IPS-20b (cell line): Measurements from ENCODE around the gene CEND1.

Experiments
- H3K27ac ChIP-seq: one replicate; pipeline ENCODE4 v1.5.1; 2013; ENCODE audit warnings: low read length
- H3K27me3 ChIP-seq: 2 replicates; pipeline ENCODE4 v1.6.1; 2013; ENCODE audit warnings: mild to moderate bottlenecking, low read length, inconsistent platforms; ENCODE audit not compliant: insufficient read depth
- H3K36me3 ChIP-seq: 2 replicates; pipeline ENCODE4 v1.6.1; 2013; ENCODE audit warnings: low read depth, mild to moderate bottlenecking, inconsistent platforms, low read length, moderate library complexity; ENCODE audit not compliant: insufficient read depth
- H3K4me1 ChIP-seq: 2 replicates; pipeline ENCODE4 v1.6.1; 2013; ENCODE audit warnings: mild to moderate bottlenecking, control low read depth, inconsistent platforms, low read length, moderate library complexity; ENCODE audit not compliant: insufficient read depth
- H3K4me3 ChIP-seq: 2 replicates; pipeline ENCODE4 v1.5.1; 2013; ENCODE audit warnings: mild to moderate bottlenecking, low read length, inconsistent platforms
- H3K9ac ChIP-seq: 2 replicates; pipeline ENCODE4 v1.6.1; 2013; ENCODE audit warnings: low read depth, mild to moderate bottlenecking, inconsistent platforms, low read length, moderate library complexity
- H3K9me3 ChIP-seq: 2 replicates; pipeline ENCODE4 v1.6.1; 2013; ENCODE audit warnings: mild to moderate bottlenecking, low read depth, low read length, inconsistent platforms; ENCODE audit not compliant: insufficient read depth

Gene CEND1

GRCh38 chr11:770642-771616, 19.0 kb downstream of the CEND1 start:
- Histone ChIP-seq H3K9ac (no peak overlapping the region), H3K36me3 (peaks cover 46% of the 10 kb centered on the region), H3K27me3 (no peaks in the 10 kb centered on the region), H3K9me3 (no peaks in the 10 kb centered on the region), H3K4me1 (peaks cover 6% of the 10 kb centered on the region), H3K4me3 (no peak overlapping the region), H3K27ac (no peak overlapping the region)

- H3K36me3 ChIP-seq = peaks cover 53% of the 10 kb centered on the region
Observed at GRCh38 chr11:769887-770641, 19.8 kb downstream of the CEND1 start.

GRCh38 chr11:767238-767637, 22.7 kb downstream of the CEND1 start:
- no peak overlapping the region for H3K27ac ChIP-seq
- H3K27me3 ChIP-seq = no peaks in the 10 kb centered on the region
- peaks cover 67% of the 10 kb centered on the region for H3K36me3 ChIP-seq
- H3K4me1 ChIP-seq = no peaks in the 10 kb centered on the region
- no peak overlapping the region for H3K4me3 ChIP-seq
- H3K9me3 ChIP-seq = no peaks in the 10 kb centered on the region
- no peak overlapping the region for H3K9ac ChIP-seq

More at GRCh38 chr11:769887-770641, 19.8 kb downstream of the CEND1 start:
- Histone ChIP-seq H3K27me3 (no peaks in the 10 kb centered on the region), H3K9me3 (no peaks in the 10 kb centered on the region), H3K4me3 (no peak overlapping the region), H3K9ac (no peak overlapping the region), H3K4me1 (no peaks in the 10 kb centered on the region; the same call in 1 of the 2 replicates), H3K27ac (no peak overlapping the region)

- peaks cover 71% of the 10 kb centered on the region for H3K36me3 ChIP-seq
- no peak overlapping the region for H3K4me3 ChIP-seq
- H3K27ac ChIP-seq = no peak overlapping the region
- no peaks in the 10 kb centered on the region for H3K27me3 ChIP-seq
- H3K4me1 ChIP-seq = no peaks in the 10 kb centered on the region
- H3K9me3 ChIP-seq = no peaks in the 10 kb centered on the region
- no peak overlapping the region for H3K9ac ChIP-seq
Observed at GRCh38 chr11:766936-767210, 23.0 kb downstream of the CEND1 start.

- Histone ChIP-seq H3K9ac (no peak overlapping the region), H3K36me3 (peaks cover 74% of the 10 kb centered on the region), H3K4me3 (no peak overlapping the region), H3K27ac (no peak overlapping the region), H3K9me3 (no peaks in the 10 kb centered on the region), H3K4me1 (no peaks in the 10 kb centered on the region), H3K27me3 (no peaks in the 10 kb centered on the region)
Observed at GRCh38 chr11:766106-766935, 23.6 kb downstream of the CEND1 start.

- no peaks in the 10 kb centered on the region for H3K4me1 ChIP-seq
- H3K36me3 ChIP-seq = peaks cover 74% of the 10 kb centered on the region
- no peaks in the 10 kb centered on the region for H3K27me3 ChIP-seq
- H3K27ac ChIP-seq = no peak overlapping the region
- no peaks in the 10 kb centered on the region for H3K9me3 ChIP-seq
- H3K4me3 ChIP-seq = no peak overlapping the region
- no peak overlapping the region for H3K9ac ChIP-seq
Observed at GRCh38 chr11:765802-766091, 24.1 kb downstream of the CEND1 start.

- no peak overlapping the region for H3K27ac ChIP-seq
- H3K4me1 ChIP-seq = no peaks in the 10 kb centered on the region
- no peak overlapping the region for H3K9ac ChIP-seq
- H3K36me3 ChIP-seq = peaks cover 74% of the 10 kb centered on the region
- no peaks in the 10 kb centered on the region for H3K9me3 ChIP-seq
- no peaks in the 10 kb centered on the region for H3K27me3 ChIP-seq
- no peak overlapping the region for H3K4me3 ChIP-seq
Observed at GRCh38 chr11:765025-765801, 24.7 kb downstream of the CEND1 start.

GRCh38 chr11:764322-765024, 25.4 kb downstream of the CEND1 start:
- Histone ChIP-seq H3K4me1 (no peaks in the 10 kb centered on the region), H3K9ac (no peak overlapping the region), H3K27ac (no peak overlapping the region), H3K4me3 (no peak overlapping the region), H3K9me3 (no peaks in the 10 kb centered on the region), H3K27me3 (no peaks in the 10 kb centered on the region), H3K36me3 (peaks cover 76% of the 10 kb centered on the region)

GRCh38 chr11:763549-764321, 26.2 kb downstream of the CEND1 start:
- Histone ChIP-seq H3K9me3 (no peaks in the 10 kb centered on the region), H3K9ac (no peak overlapping the region), H3K4me1 (no peaks in the 10 kb centered on the region), H3K4me3 (no peak overlapping the region), H3K36me3 (peaks cover 83% of the 10 kb centered on the region), H3K27me3 (no peaks in the 10 kb centered on the region), H3K27ac (no peak overlapping the region)

- no peaks in the 10 kb centered on the region for H3K4me1 ChIP-seq
- peaks cover 90% of the 10 kb centered on the region for H3K36me3 ChIP-seq
- H3K9me3 ChIP-seq = no peaks in the 10 kb centered on the region
- no peak overlapping the region for H3K27ac ChIP-seq
- H3K4me3 ChIP-seq = no peak overlapping the region
- no peaks in the 10 kb centered on the region for H3K27me3 ChIP-seq
- no peak overlapping the region for H3K9ac ChIP-seq
Observed at GRCh38 chr11:763073-763463, 26.8 kb downstream of the CEND1 start.
